MM.1S (cell line): ENCODE data around the gene WDR19.
A peak's percentile ranks its signal among the peaks of the same experiment; 100 is the strongest.
"Not testable (repeated sequence)": the region's sequence is repeated elsewhere in the genome, so short reads cannot be mapped to it uniquely, and the experiment has no call there.

Experiments used
- DNase-seq: peaks from one replicate; pipeline ENCODE4 v3.0.0-alpha.2; 2015
- H2AFZ ChIP-seq: fragments of 300-600 bp; sonication (generic); 2 replicates; pipeline ENCODE4 v1.6.0; 2016; ENCODE audit warnings: antibody characterized with exemption, low read length
- H3F3A ChIP-seq: fragments of 300-600 bp; sonication (generic); 2 replicates; pipeline ENCODE4 v1.6.1; 2016; ENCODE audit warnings: mild to moderate bottlenecking, antibody characterized with exemption, low read length, moderate library complexity, mixed read lengths; ENCODE audit not compliant: insufficient read depth
- H3K27ac ChIP-seq: fragments of 300-600 bp; sonication (generic); 2 replicates; pipeline ENCODE4 v1.5.1; 2016; ENCODE audit warnings: mild to moderate bottlenecking, low read length
- H3K27me3 ChIP-seq: fragments of 300-600 bp; sonication (generic); replicated peaks from 2 replicates; pipeline ENCODE4 v1.6.0; 2016; ENCODE audit warnings: low read length; ENCODE audit not compliant: insufficient read depth
- H3K36me3 ChIP-seq: fragments of 300-600 bp; sonication (generic); replicated peaks from 2 replicates; pipeline ENCODE4 v1.6.1; 2016; ENCODE audit warnings: mild to moderate bottlenecking, low read length, mixed read lengths; ENCODE audit not compliant: insufficient read depth
- H3K4me1 ChIP-seq: fragments of 300-600 bp; sonication (generic); 2 replicates; pipeline ENCODE4 v1.6.1; 2016; ENCODE audit warnings: low read length, mixed read lengths
- H3K4me2 ChIP-seq: fragments of 300-600 bp; sonication (generic); 2 replicates; pipeline ENCODE4 v1.6.0; 2016; ENCODE audit warnings: low read depth, low read length
- H3K4me3 ChIP-seq: fragments of 300-600 bp; sonication (generic); 2 replicates; pipeline ENCODE4 v1.5.1; 2016; ENCODE audit warnings: low read length, mixed read lengths
- H3K79me2 ChIP-seq: fragments of 300-600 bp; sonication (generic); 2 replicates; pipeline ENCODE4 v1.6.1; 2016; ENCODE audit warnings: mixed run types, low read length, mixed read lengths
- H3K9ac ChIP-seq: fragments of 300-600 bp; sonication (generic); 2 replicates; pipeline ENCODE4 v1.6.1; 2016; ENCODE audit warnings: low read length, mixed read lengths
- H3K9me2 ChIP-seq: fragments of 300-600 bp; sonication (generic); replicated peaks from 2 replicates; pipeline ENCODE4 v1.6.1; 2016; ENCODE audit warnings: mild to moderate bottlenecking, low read length, mixed read lengths; ENCODE audit not compliant: insufficient read depth
- H3K9me3 ChIP-seq: fragments of 300-600 bp; sonication (generic); replicated peaks from 2 replicates; pipeline ENCODE4 v1.6.1; 2016; ENCODE audit warnings: mild to moderate bottlenecking, low read length, mixed read lengths; ENCODE audit not compliant: insufficient read depth
- H4K20me1 ChIP-seq: fragments of 300-600 bp; sonication (generic); 2 replicates; pipeline ENCODE4 v1.6.1; 2016; ENCODE audit warnings: mild to moderate bottlenecking, low read length, moderate library complexity, mixed read lengths; ENCODE audit not compliant: insufficient read depth
- EZH2 ChIP-seq: fragments of 300-600 bp; sonication (generic); optimal IDR thresholded peaks from 2 replicates; pipeline ENCODE3; 2017; ENCODE audit warnings: low read depth, mild to moderate bottlenecking, antibody characterized with exemption, low read length, mixed read lengths
- EZH2phosphoT487 ChIP-seq: fragments of 300-600 bp; sonication (generic); IDR thresholded peaks from 2 replicates; pipeline ENCODE4 v1.6.1; 2018; ENCODE audit warnings: antibody characterized with exemption, low read length
- TF ChIP-seq, protein P1 (sequence below): fragments of 300-600 bp; sonication (generic); IDR thresholded peaks from 2 replicates; pipeline ENCODE4 v1.5.1; 2016; ENCODE audit warnings: antibody characterized with exemption, low read length, mixed read lengths

WDR19 gene

DNA sequence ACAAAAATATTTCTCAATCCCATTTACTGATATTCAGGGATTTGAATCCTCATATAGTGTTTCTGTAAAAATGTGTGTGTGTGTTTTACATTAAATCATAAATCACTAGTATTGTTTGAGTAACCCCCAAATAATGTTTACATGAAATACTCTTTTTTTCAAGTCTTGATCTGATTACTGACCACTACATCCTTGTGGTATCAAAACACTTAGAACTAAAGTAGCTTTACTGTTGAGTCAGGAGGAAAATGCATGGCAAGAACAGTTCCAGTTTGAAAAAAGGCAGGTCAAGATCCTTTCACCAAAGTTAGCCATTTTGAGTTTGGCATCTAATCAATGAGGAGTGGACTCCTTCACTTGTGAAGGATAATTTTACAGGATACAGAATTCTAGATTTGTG lies 3.6 kb upstream of the WDR19 start:
- DNase-seq, result no peak
- 0 out of 2 replicates have a peak, but pooled peaks cover 5% of the 10 kb centered on the region for H3F3A ChIP-seq
- H3K27ac ChIP-seq, result no peak overlapping the region
- H3K4me3 ChIP-seq, result no peak overlapping the region
- H3K9me2 ChIP-seq, result no peaks in the 10 kb centered on the region
- H2AFZ ChIP-seq, result no peak overlapping the region
- H3K27me3 ChIP-seq, result no peaks in the 10 kb centered on the region
- H3K79me2 ChIP-seq, result no peaks in the 10 kb centered on the region
- H3K9me3 ChIP-seq, result no peaks in the 10 kb centered on the region
- no peaks in the 10 kb centered on the region for H4K20me1 ChIP-seq
- H3K9ac ChIP-seq, result no peak overlapping the region
- TF ChIP-seq EZH2 (no peak), EZH2phosphoT487 (no peak)
- TF ChIP-seq, protein P1, sequence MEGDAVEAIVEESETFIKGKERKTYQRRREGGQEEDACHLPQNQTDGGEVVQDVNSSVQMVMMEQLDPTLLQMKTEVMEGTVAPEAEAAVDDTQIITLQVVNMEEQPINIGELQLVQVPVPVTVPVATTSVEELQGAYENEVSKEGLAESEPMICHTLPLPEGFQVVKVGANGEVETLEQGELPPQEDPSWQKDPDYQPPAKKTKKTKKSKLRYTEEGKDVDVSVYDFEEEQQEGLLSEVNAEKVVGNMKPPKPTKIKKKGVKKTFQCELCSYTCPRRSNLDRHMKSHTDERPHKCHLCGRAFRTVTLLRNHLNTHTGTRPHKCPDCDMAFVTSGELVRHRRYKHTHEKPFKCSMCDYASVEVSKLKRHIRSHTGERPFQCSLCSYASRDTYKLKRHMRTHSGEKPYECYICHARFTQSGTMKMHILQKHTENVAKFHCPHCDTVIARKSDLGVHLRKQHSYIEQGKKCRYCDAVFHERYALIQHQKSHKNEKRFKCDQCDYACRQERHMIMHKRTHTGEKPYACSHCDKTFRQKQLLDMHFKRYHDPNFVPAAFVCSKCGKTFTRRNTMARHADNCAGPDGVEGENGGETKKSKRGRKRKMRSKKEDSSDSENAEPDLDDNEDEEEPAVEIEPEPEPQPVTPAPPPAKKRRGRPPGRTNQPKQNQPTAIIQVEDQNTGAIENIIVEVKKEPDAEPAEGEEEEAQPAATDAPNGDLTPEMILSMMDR, result no peak
- no peak overlapping the region for H3K4me2 ChIP-seq
- no peaks in the 10 kb centered on the region for H3K36me3 ChIP-seq
- no peaks in the 10 kb centered on the region; the same call in 1 of the 2 replicates for H3K4me1 ChIP-seq

DNA sequence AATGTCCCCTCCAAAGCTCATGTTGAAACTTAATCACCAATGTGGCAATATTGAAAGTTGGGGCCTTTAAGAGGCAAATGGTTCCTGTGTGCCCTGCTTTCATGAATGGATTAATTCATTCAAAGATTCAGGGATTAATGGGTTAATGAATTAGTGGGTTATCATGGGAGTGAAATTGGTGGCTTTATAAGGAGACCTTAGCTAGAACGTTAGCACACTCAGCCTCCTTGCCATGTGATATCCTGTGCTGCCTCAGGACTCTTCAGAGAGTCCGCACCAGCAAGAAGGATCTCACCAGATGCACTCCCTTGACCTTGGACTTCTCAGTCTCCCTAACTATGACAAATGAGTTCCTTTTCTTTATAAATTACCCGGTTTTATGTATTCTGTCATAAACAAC lies 2.6 kb upstream of the WDR19 start:
- DNase-seq, result no peak
- Histone ChIP-seq H3K4me3 (no peak overlapping the region), H3K4me2 (no peak overlapping the region), H3K9me3 (no peaks in the 10 kb centered on the region), H3F3A (0 out of 2 replicates have a peak, but pooled peaks cover 5% of the 10 kb centered on the region), H3K27ac (no peak overlapping the region), H3K79me2 (no peaks in the 10 kb centered on the region), H2AFZ (no peak overlapping the region), H3K36me3 (no peaks in the 10 kb centered on the region), H3K9me2 (no peaks in the 10 kb centered on the region), H3K27me3 (no peaks in the 10 kb centered on the region), H3K4me1 (no peaks in the 10 kb centered on the region; the same call in 1 of the 2 replicates), H3K9ac (no peak overlapping the region), H4K20me1 (no peaks in the 10 kb centered on the region)
- TF ChIP-seq EZH2phosphoT487 (no peak), EZH2 (no peak)
- TF ChIP-seq, protein P1, result no peak

DNA sequence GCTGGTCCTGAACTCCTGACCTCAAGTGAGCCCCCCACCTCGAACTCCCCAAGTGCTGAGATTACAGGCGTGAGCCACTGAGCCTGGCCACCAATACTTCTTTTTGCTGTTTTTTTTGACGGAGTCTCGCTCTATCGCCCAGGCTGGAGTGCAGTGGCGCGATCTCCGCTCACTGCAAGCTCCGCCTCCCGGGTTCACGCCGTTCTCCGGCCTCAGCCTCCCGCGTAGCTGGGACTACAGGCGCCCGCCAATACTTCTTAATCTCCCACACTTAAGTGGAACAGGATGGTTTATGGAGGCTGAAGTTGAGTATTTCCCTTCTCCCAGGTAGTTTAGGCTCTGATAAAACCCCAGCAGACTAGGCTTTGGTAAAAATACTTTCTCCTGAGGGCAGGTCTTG lies 1.7 kb upstream of the WDR19 start:
- not testable (repeated sequence) for H3K9ac ChIP-seq, H3K4me2 ChIP-seq, H3K4me3 ChIP-seq, H4K20me1 ChIP-seq, H3K9me2 ChIP-seq, H3K9me3 ChIP-seq, H3F3A ChIP-seq, H3K79me2 ChIP-seq, H3K36me3 ChIP-seq, H3K4me1 ChIP-seq, DNase-seq, H3K27me3 ChIP-seq, H3K27ac ChIP-seq, H2AFZ ChIP-seq

DNA sequence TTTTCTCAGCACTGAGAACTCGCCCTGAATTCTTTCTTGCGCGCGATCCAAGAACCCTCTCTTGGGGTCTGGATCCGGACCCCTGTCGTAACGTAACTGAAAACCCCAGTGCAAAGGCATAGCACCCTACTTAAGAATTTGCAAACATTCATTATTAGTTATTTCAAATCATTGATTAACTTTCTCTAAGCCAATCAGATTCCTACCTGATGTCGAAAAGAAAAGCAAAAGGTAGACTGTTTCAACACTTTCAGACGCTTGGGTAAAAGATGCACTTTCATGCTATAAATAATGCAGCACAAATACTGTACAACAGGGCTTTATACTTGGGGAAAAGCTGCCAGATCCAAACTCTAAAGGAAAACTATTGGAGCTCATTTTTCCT lies 817 bp upstream of the WDR19 start:
- H3K79me2 ChIP-seq, result no peaks in the 10 kb centered on the region
- H3K4me1 ChIP-seq, result no peaks in the 10 kb centered on the region; the same call in 1 of the 2 replicates
- no peaks in the 10 kb centered on the region for H3K27me3 ChIP-seq
- peak; percentile 30 for DNase-seq
- H3K4me2 ChIP-seq, result peak overlapping the region; percentile 53
- H2AFZ ChIP-seq, result peak overlapping the region; percentile 57
- H3K9me3 ChIP-seq, result no peaks in the 10 kb centered on the region
- H4K20me1 ChIP-seq, result no peaks in the 10 kb centered on the region
- no peaks in the 10 kb centered on the region for H3K9me2 ChIP-seq
- H3K36me3 ChIP-seq, result no peaks in the 10 kb centered on the region
- H3K27ac ChIP-seq, result peak overlapping the region; percentile 44; the same call in 1 of the 2 replicates
- H3K4me3 ChIP-seq, result peak overlapping the region; percentile 56
- TF ChIP-seq, protein P1, result no peak
- TF ChIP-seq EZH2phosphoT487 (no peak), EZH2 (no peak)
- H3F3A ChIP-seq, result 0 out of 2 replicates have a peak, but pooled peaks cover 5% of the 10 kb centered on the region
- peak overlapping the region; percentile 58 for H3K9ac ChIP-seq
